Activated T-helper 9 cell treated with anti-CD3 and anti-CD28 coated beads, Interleukin-2, amount 50 U/mL, for 16 hours (primary cell): ENCODE results near the gene TMEM8B.

Experiments
- DNase-seq: peaks from one replicate; pipeline ENCODE4 v3.0.0-alpha.2; 2020; ENCODE audit warnings: low read depth

Gene TMEM8B

GRCh38 chr9:35841645-35841900 is 12.5 kb downstream of the TMEM8B start:
- DNase-seq: no peak

- no peak for DNase-seq
Measured at GRCh38 chr9:35842020-35842745, 13.2 kb downstream of the TMEM8B start.

- no peak for DNase-seq
Measured at GRCh38 chr9:35842795-35843194, 13.8 kb downstream of the TMEM8B start.

GRCh38 chr9:35844628-35845270 is 15.7 kb downstream of the TMEM8B start:
- no peak for DNase-seq

- DNase-seq: no peak
Measured at GRCh38 chr9:35845824-35846771, 17.1 kb downstream of the TMEM8B start.

GRCh38 chr9:35847792-35848572 is 19.0 kb downstream of the TMEM8B start:
- DNase-seq: no peak

GRCh38 chr9:35852267-35852815 is 23.3 kb downstream of the TMEM8B start:
- DNase-seq: no peak

GRCh38 chr9:35852876-35853865 is 24.1 kb downstream of the TMEM8B start:
- DNase-seq: no peak

- no peak for DNase-seq
Measured at GRCh38 chr9:35854091-35854762, 25.2 kb downstream of the TMEM8B start.

- DNase-seq: no peak
Measured at GRCh38 chr9:35856206-35856605, 27.2 kb downstream of the TMEM8B start.

GRCh38 chr9:35856882-35857281 is 27.9 kb downstream of the TMEM8B start:
- DNase-seq: no peak

- no peak for DNase-seq
Measured at GRCh38 chr9:35858458-35858857, 29.4 kb downstream of the TMEM8B start.

GRCh38 chr9:35859310-35859989 is 30.4 kb downstream of the TMEM8B start:
- DNase-seq: no peak

GRCh38 chr9:35859990-35860339 is 30.9 kb downstream of the TMEM8B start:
- DNase-seq: no peak

- DNase-seq: no peak
Measured at GRCh38 chr9:35861161-35861897, 32.3 kb downstream of the TMEM8B start.

- no peak for DNase-seq
Measured at GRCh38 chr9:35862328-35862727, 33.3 kb downstream of the TMEM8B start.

- DNase-seq: no peak
Measured at GRCh38 chr9:35863583-35863982, 34.6 kb downstream of the TMEM8B start.

GRCh38 chr9:35864695-35865255 is 35.7 kb downstream of the TMEM8B start:
- no peak for DNase-seq
